Stimulated activated CD8-positive, alpha-beta memory T cell treated with anti-CD3 and anti-CD28 coated beads, Interleukin-15, amount 100 ng/mL, for 1 hour (primary cell): ENCODE measurements around the gene ASMT.
"Not testable (repeated sequence)": the region's sequence is repeated elsewhere in the genome, so short reads cannot be mapped to it uniquely, and the experiment has no call there.

ENCODE experiments used
- DNase-seq: peaks from one replicate; pipeline ENCODE4 v3.0.0-alpha.2; 2020; ENCODE audit warnings: low read depth

ASMT gene

GRCh38 chrX:1597345-1598020 is 17.4 kb upstream of the ASMT start:
- DNase-seq = no peak

- DNase-seq = no peak
Observed at GRCh38 chrX:1598021-1598875, 16.6 kb upstream of the ASMT start.

GRCh38 chrX:1598876-1599790 is 15.7 kb upstream of the ASMT start:
- DNase-seq = no peak

- no peak for DNase-seq
Observed at GRCh38 chrX:1599791-1600405, 15.0 kb upstream of the ASMT start.

- no peak for DNase-seq
Observed at GRCh38 chrX:1600406-1601050, 14.3 kb upstream of the ASMT start.

- DNase-seq = no peak
Observed at GRCh38 chrX:1601051-1601767, 13.7 kb upstream of the ASMT start.

GRCh38 chrX:1601768-1602085 is 13.1 kb upstream of the ASMT start:
- DNase-seq = no peak

GRCh38 chrX:1602299-1602698 is 12.6 kb upstream of the ASMT start:
- no peak for DNase-seq

GRCh38 chrX:1606496-1606895 is 8.4 kb upstream of the ASMT start:
- DNase-seq = no peak

GRCh38 chrX:1609311-1609710 is 5.5 kb upstream of the ASMT start:
- no peak for DNase-seq

- no peak for DNase-seq
Observed at GRCh38 chrX:1609762-1610161, 5.1 kb upstream of the ASMT start.

GRCh38 chrX:1610166-1610565 is 4.7 kb upstream of the ASMT start:
- DNase-seq = no peak

- DNase-seq = no peak
Observed at GRCh38 chrX:1610736-1611135, 4.1 kb upstream of the ASMT start.

- no peak for DNase-seq
Observed at GRCh38 chrX:1612641-1613286, 2.1 kb upstream of the ASMT start.

- no peak for DNase-seq
Observed at GRCh38 chrX:1618689-1619088, 3.8 kb downstream of the ASMT start.

GRCh38 chrX:1623691-1624090 is 8.8 kb downstream of the ASMT start:
- DNase-seq = no peak

GRCh38 chrX:1624158-1624860 is 9.4 kb downstream of the ASMT start:
- DNase-seq = not testable (repeated sequence)

GRCh38 chrX:1624861-1625215 is 10.0 kb downstream of the ASMT start:
- DNase-seq = not testable (repeated sequence)

- no peak for DNase-seq
Observed at GRCh38 chrX:1629244-1629643, 14.4 kb downstream of the ASMT start.

- DNase-seq = no peak
Observed at GRCh38 chrX:1646009-1646408, 31.1 kb downstream of the ASMT start.
